HL-60/S4 (cell line): Measurements from ENCODE around the gene VSTM2B.

Experiments used
- in situ Hi-C: fragments of 300-500 bp; cut with MboI; formaldehyde crosslinking; loops from 2 replicates; pipeline ENCODE4 v1.14.3; 2022; ENCODE audit warnings: low sequenced_read_pairs

The VSTM2B gene

DNA sequence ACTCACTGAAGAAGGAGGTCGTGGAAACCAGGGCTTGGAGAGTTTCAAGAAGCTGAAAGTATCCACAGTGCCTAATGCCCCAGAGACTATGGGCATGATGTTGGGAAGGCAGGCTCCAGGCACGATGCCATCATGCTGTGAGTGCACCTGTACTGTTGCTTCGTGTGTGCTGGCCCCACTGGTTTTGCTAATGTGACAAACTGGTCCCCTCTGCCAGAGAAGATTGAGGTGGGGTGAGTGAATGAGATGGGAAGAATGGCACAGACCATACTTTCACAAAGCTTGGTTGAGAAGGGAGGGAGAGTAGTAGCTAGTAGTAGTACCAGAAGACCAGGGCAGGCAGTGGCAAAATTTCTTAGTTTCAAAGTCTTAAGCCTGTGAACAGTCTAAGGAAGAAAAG lies 61.3 kb downstream of the VSTM2B start:
- in situ Hi-C loops: no loop called here

DNA sequence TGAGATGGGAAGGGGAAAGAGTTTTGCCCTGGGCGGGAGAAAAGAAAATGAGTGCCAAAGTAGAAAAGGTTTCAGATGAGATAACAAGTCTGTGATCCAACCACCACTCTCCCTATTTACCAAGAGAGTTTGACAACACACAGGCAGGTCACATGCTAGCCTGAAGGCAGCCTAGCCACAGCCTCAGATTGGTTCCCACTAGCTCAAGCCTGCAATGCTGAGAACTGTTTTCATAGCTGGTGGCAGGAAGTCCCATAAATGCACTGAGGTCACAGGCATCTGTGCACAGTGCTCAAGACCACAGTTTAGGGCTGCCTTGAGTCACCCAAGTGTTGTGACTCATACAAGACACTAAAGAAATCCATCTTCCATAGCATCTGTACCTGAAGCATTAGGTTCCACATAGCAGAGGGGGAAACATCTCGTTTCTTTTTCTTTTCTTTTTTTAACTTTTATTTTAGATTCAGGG lies 61.8 kb downstream of the VSTM2B start:
- in situ Hi-C loops: no loop called here

DNA sequence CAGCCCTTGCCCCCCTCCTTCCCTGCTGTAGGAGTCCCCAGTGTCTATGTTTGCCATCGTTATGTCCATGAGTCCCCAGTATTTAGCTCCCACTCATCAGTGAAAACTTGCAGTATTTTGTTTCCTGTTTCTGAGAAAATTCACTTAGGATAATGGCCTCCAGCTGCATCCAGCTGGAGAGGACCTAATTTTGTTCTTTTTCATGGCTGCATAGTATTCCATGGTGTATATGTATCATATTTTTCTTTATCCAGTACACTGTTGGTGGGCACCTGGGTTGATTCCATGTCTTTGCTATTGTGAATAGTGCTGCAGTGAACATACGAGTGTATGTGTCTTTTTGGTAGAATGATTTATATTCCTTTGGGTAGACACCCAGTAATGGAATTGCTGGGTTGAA lies 62.3 kb downstream of the VSTM2B start:
- in situ Hi-C loops: no loop called here

DNA sequence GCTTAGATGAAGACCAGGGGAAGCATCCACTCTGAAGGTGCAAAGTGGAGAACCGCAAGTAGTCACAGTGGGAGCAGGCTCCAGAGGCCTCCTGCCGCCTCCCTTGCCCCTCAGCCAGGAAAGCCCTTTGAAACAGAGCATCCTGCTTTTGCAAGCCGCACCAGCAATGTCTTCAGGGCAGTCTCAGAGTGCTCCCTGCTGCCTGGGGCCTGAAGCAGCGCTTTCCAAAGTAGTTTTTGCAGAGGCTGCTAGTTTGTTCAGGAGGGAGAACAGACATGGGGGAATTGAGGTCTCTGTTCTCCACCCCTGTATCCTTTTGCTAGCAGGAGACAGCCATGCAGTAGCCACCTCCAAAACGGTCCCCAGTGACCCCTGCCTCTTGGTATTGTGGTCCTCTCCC lies 64.5 kb downstream of the VSTM2B start:
- in situ Hi-C loops: no loop called here

DNA sequence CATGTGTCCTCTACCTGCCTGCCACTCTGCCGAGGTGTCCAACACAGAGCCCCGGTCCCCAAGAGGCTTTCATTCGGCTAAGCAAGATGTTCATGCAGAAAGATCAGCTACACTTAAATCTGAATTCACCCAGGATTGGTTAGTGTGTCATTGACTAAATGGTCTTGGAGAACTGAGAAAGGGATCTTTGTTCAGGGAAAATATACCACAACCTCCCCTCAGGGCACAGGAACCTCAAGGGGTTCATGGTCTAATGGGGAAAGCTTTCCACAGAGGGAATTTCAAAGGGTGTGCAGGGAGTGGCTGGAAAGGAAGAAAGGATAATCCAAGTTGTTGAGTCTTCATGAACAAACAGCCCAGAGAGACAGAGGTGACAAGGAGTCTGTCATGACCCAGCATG lies 65.9 kb downstream of the VSTM2B start:
- in situ Hi-C loops: no loop called here

DNA sequence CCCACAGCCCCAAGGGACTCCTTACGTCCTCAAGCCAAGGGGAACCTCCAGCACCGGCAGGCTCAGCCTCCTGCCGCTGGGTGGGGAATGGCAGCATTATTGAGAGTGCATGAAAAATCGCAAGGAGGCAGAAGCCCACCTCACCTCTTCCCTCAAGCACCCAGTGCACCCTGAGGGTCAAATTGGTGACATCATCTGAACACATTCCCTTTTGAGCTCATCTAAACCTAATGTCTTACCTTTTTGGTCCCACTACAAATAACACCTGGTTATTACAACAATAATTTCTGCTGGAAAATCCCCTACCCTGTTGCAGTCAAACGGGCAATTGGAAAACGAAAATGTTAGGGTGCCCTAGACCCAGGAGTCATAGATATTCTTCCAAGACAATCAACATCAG lies 68.1 kb downstream of the VSTM2B start:
- in situ Hi-C loops: no loop called here

DNA sequence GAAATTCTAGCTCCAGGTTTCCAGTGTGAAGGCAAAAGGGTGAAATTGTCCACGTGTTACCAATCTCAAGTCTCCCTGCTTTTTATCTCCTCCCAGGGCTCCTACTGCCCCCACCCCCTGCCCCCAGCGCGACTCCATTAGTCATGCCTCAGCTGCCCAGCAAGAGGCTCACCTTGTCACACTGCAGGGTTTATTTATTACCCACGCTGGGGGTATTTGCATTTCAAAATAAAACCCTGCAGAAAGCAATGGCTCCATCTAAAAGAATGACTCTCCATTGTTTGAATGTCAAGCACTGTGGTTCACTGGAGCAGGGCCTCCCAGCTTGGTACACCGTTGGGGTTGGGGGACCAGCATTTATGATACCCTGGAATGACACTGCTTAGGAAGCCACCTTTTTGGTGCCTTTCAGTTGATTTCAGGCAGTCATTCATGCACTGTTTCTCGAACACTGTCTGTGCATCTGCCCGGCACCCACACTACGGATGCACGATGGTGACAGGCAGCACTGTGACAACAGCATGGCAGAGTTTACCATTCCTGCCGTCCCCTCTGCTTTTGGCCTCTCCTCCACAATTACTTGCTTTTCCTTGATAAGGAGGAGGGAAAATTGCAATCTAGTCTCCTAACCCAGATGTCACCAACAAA lies 70.4 kb downstream of the VSTM2B start:
- in situ Hi-C loops: no loop called here

DNA sequence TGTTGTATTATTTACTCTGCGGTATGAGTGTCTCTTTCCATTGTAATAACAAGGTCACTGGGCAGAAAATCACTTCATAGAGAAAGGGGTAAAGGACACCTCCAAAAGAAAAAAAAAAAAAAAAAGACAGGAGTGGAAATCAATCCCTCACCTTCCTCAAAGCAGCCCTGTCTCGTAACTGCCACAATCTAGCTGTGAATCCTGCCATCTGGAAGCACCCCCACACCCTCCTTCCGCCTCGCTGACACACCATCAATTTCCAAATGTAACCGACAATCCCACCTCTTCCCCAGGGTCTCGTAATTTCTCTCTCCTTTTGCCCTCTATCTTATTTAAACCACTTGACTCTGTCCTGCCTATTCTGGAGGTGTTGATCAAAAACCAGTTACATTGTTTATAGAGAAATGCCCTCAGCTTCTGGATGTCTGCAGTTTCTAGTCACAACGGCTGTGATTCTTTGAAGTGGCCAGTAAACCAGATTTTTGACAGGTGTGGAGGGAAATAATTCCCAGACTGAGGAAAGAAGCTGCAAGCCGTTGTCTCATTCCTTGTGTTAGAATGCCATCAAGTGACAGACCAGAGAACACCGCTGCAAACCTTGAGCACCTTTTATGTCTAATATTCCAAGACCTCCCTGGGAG lies 71.2 kb downstream of the VSTM2B start:
- in situ Hi-C loops: no loop called here

DNA sequence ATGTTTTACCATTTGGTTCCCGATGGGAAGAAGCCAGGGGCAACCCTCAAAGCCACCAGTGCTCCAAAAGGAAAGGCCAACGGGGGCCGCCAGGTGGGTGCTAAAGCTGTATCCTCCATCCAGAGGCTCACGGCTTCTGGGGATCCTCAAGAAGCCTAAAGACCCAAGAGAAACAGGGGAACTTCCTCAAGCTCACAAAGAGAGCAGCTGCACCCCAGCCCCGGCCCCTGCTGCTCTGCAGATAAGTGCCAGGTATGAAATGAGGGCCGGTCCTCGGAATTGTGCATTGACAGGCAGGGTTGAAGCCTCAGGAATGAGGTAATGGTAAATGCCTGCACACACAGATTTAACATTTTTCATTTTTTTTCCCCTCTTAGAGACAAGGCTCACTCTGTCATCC lies 72.2 kb downstream of the VSTM2B start:
- in situ Hi-C loops: no loop called here

DNA sequence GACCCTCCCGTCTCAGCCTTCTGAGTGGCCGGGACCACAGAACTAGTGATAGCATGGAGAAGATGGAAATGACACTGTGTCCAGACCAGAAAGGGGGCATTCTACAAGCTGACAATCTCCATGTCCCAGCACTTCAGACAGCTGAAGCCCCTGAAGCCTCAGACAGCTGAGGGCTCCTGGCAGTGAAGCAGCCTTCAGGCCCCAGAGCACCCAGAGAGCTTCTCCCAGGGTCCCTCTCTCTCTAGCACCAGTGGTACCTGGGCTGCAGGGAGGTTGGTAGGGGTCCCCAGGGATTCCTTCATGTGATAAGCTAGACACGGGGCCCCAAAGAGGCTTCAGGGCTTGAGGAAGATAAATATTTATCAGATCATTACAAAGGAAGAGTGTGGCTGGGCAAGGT lies 72.7 kb downstream of the VSTM2B start:
- in situ Hi-C loops: no loop called here

DNA sequence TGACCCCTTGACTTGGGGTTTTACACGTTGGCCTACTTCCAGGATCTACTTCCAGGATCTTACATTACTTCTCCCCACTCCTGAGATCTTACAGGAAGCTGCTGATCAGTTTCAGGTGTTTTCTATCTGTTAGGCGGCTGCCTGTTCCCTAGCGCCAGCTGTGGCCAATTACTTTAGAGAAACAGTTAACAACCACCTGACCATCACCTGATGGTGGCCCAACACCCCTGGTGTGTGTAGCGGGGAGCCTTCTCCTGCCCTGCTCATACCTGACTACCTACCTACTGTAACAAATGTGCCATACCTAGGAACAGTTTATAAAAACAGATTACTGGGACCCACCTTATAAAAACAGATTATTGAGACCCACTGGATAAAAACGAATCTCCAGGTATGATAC lies 77.5 kb downstream of the VSTM2B start:
- in situ Hi-C loops: loop anchor here (25.0 kb wide), 1 partner anchor 259 kb away; no protein-coding TSS in a partner anchor

DNA sequence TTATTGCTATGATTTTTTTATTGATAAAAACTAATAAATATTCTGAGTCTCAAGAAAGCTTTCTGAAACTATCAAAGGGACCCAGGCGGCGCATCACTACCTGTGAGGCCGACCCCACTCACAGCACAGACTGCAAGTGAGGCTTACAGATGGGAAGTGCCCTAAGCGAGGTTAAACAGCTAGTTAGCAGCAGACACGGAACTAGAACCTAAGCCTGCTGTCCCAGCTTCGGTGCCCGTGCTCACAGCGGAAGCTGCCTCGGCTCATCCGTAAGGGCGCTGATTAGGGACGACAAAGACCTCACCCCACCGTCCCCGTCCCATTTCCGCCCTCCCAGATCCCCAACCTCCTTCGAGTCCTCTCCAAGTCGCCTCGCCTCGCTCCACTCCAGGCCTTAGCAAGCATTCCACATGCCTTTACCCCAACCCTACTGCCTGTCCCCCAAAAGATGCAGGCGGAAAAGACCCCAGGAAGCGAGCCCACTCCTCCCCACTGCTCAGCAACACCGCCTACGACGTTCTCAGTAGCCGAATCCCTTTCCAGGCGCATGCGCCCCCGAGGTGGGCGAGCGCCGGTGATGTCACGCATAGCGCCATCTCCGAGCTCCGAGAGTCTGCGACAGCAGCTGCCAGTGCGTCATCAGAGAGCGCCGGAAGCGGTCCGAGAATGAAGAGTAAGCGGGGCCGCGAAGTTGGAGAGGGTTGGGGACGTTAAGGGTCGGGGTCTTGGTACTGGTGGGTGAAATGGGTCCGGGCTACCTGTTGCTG lies 80.0 kb downstream of the VSTM2B start, which contains the start of gene POP4:
POP4 (plus strand) TSS at position 631 of the 767 bp plus-strand sequence; CDS start at position 667, 36 bp downstream.
- in situ Hi-C loops: loop anchor here (5.0 to 25.0 kb wide), 2 partner anchors 86 to 256 kb away; no protein-coding TSS in a partner anchor

DNA sequence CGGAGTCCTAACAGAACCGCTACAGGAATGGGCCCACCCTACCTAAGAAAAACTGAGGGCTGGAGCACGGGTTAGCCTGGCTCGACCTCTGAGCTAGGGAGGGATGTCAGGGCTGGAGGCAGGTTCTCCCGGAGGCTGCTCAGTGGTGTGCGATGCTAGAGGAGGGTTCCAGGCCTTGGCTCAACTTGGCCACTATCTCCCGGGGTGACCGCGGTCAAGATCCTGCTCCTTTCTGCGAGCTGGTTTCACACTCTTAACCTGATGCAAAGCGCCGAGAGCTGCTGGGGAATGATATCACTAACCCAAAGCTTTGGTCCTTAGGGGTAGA lies 80.6 kb downstream of the VSTM2B start:
- in situ Hi-C loops: loop anchor here (5.0 to 25.0 kb wide), 2 partner anchors 86 to 256 kb away; no protein-coding TSS in a partner anchor

DNA sequence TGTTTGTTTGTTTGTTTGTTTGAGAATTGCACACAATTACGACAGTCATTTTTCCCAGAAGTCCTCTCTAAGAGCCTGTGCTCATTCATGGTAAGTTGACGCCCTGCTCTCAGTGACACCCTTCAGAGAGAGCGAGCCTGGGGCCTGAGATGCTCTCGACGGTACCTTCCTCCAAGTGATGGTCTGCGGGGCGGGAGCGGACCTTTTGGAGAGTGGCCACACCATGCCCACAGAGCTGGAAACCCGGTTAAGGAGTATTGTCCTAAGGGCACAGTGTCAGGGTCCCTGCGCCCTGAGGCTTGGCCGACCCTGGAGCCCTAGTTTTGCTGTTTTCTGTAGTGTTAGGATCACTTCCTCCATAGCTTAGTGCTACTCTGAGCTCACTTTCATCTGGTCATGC lies 83.8 kb downstream of the VSTM2B start:
- in situ Hi-C loops: loop anchor here (5.0 to 25.0 kb wide), 2 partner anchors 83 to 253 kb away; no protein-coding TSS in a partner anchor

DNA sequence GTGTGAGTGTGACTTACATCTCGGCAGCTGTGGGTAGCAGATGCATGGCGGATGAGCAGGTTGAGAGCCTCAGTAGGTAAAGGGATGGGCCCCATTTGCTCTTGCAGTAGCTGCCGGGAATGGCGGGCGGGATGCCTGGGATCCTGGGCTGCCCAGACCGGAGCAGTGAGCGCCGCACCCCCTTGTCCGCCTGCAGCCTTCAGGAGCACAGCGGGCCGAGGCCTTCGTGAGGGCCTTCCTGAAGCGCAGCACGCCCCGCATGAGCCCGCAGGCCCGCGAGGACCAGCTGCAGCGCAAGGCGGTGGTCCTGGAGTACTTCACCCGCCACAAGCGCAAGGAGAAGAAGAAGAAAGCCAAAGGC lies 84.4 kb downstream of the VSTM2B start:
- in situ Hi-C loops: loop anchor here (25.0 kb wide), 1 partner anchor 252 kb away; no protein-coding TSS in a partner anchor

DNA sequence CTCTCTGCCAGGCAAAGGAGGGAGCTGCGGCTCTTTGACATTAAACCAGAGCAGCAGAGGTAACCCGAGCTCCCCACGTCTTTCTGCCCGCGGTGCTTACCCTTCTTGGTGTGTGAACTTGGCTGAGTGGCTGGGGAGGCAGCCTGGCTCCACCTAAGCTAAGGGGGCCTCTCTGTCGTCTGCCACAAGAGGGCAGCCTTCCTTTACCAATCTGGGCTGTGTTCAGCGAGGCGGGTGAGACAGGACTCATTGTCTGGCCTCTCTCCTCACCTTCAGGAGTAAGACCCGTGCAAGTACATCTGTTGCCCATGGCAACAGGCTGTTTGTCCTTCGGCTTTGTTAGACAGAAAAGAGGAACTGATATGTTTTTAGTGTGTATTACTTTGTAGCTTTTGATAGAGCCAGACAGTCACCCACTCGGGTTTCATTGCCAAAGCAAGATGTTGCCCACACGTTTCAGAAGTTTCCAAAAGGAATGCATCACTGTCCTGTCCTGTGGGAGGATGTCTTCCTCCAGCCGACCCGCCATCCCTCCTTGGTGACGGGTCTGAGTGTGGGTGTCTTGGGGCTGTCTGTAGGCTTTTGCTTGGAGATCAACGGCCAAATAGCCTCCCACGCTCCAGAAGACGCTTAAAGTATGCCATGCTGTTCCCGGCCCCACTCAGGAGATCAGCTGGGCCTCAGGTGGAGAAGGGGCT lies 84.9 kb downstream of the VSTM2B start:
- in situ Hi-C loops: loop anchor here (25.0 kb wide), 1 partner anchor 252 kb away; no protein-coding TSS in a partner anchor

DNA sequence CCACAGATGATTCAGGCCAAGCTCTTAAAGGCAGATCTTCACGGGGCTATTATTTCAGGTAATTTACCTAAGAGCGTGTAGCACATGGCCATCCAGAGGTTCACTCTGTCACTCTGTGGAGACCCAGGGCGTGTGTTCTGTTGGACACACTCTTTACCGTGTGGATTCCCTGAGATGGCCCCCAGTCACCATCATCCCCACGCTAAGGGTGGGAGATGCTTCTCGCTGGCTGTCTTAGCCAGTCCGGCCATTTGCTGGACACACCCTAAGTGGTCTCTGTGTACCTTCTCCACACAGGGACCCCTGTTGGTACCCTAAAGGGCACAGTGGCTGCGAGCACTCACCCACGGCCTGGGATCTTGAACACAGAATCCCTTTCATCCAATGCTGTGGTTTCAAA lies 86.3 kb downstream of the VSTM2B start:
- in situ Hi-C loops: loop anchor here (25.0 kb wide), 1 partner anchor 250 kb away; no protein-coding TSS in a partner anchor

DNA sequence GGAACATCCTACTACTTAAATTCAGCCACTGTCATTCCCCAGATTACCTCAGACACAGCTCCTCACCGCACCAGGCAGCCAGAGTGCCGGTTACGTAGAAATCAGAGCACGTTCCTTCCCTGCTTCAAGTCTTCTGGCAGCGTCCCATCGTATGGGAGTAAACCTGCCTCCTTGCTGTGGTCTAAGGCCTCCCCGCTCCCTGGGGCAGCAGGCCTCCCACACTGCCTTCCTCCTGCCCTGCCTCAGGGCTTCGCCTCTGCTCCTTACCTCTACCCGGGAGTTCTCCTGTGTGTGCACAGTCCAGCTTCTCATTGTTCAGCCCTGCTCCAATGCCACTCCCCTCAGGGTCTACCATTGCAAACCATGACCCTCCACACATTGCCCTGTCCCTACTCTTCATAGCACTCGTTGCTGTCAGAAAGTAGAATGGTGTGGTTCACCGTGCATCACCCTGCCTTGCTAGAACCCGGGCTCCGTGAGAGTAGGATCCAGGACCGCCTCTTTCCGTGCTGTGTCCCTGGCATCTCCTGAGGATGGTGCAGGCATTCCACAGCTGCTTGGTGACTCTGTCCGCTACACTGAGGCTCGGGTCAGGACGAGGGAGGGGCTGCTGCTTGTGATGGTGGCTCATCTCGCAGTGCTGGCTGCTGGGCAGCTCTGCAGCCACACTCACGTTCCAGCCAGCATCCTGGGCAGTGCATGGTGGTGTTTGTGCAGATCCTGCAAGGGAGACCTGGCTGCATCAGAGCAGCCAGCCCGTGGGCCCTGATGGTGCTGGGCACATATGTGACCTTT lies 87.2 kb downstream of the VSTM2B start:
- in situ Hi-C loops: loop anchor here (25.0 kb wide), 1 partner anchor 249 kb away; no protein-coding TSS in a partner anchor

DNA sequence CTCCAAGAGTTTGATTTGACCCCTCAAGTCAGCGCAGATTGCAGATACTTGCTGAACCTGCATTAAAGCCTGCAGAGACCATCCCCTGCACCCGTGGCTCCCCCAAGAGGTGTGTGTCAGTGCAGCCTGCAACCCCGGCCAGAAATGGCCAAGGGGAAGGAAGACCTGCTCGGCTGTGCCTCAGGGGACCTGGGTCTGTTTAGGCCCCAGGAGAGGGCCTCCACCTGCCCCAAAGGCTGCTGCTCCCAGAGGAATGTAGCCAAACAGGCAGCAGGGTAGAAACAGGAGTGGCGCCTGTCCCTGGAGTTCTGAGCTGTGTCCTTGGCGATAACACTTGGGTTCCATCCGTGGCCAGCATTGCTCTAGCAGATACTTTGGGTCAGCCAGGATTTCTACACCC lies 88.3 kb downstream of the VSTM2B start:
- in situ Hi-C loops: loop anchor here (25.0 kb wide), 1 partner anchor 248 kb away; no protein-coding TSS in a partner anchor
